Measurements from ENCODE around the gene SLC29A1.

Gene SLC29A1

GRCh38 chr6:44272999-44273566 lies 49.7 kb downstream of the SLC29A1 start:
- no peak overlapping the region for H3K9ac ChIP-seq (ENCODE audit: low read length)
- H3K27ac ChIP-seq (ENCODE audit: low read depth, low read length): no peak overlapping the region
- no peaks in the 10 kb centered on the region for H3K27me3 ChIP-seq (ENCODE audit: low read length)
- H3K4me2 ChIP-seq (ENCODE audit: low read depth, low read length, poor library complexity, severe bottlenecking): no peak overlapping the region
- H3K79me2 ChIP-seq (ENCODE audit: insufficient read depth, low read length): no peaks in the 10 kb centered on the region
- no peaks in the 10 kb centered on the region for H3K9me3 ChIP-seq (ENCODE audit: insufficient read depth, low read length)
- H3F3A ChIP-seq (ENCODE audit: insufficient read depth): peaks cover 10% of the 10 kb centered on the region; the same call in 1 of the 2 replicates
- no peaks in the 10 kb centered on the region for H3K36me3 ChIP-seq (ENCODE audit: low read length)
- no peaks in the 10 kb centered on the region for H4K20me1 ChIP-seq (ENCODE audit: low read depth, low read length)
- H3K9me2 ChIP-seq (replicated peaks; ENCODE audit: insufficient read depth, low read length): no peaks in the 10 kb centered on the region
- no peak overlapping the region for H3K4me3 ChIP-seq (ENCODE audit: insufficient read depth, low read length, poor library complexity, severe bottlenecking)
- H2AFZ ChIP-seq (ENCODE audit: low read depth, low read length, severe bottlenecking): no peak overlapping the region
- no peak for TF ChIP-seq EZH2phosphoT487 (conservative IDR thresholded peaks at IDR 0.05; ENCODE audit: low read length)
- TF ChIP-seq, protein P1, sequence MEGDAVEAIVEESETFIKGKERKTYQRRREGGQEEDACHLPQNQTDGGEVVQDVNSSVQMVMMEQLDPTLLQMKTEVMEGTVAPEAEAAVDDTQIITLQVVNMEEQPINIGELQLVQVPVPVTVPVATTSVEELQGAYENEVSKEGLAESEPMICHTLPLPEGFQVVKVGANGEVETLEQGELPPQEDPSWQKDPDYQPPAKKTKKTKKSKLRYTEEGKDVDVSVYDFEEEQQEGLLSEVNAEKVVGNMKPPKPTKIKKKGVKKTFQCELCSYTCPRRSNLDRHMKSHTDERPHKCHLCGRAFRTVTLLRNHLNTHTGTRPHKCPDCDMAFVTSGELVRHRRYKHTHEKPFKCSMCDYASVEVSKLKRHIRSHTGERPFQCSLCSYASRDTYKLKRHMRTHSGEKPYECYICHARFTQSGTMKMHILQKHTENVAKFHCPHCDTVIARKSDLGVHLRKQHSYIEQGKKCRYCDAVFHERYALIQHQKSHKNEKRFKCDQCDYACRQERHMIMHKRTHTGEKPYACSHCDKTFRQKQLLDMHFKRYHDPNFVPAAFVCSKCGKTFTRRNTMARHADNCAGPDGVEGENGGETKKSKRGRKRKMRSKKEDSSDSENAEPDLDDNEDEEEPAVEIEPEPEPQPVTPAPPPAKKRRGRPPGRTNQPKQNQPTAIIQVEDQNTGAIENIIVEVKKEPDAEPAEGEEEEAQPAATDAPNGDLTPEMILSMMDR (IDR thresholded peaks at IDR 0.05; ENCODE audit: insufficient read depth, low read length, poor library complexity, severe bottlenecking): no peak

GRCh38 chr6:44273617-44274016 lies 50.2 kb downstream of the SLC29A1 start:
- H2AFZ ChIP-seq (ENCODE audit: low read depth, low read length, severe bottlenecking): no peak overlapping the region
- H3K27me3 ChIP-seq (ENCODE audit: low read length): no peaks in the 10 kb centered on the region
- no peaks in the 10 kb centered on the region for H4K20me1 ChIP-seq (ENCODE audit: low read depth, low read length)
- H3K27ac ChIP-seq (ENCODE audit: low read depth, low read length): no peak overlapping the region
- H3K4me3 ChIP-seq (ENCODE audit: insufficient read depth, low read length, poor library complexity, severe bottlenecking): no peak overlapping the region
- H3K79me2 ChIP-seq (ENCODE audit: insufficient read depth, low read length): no peaks in the 10 kb centered on the region
- no peak overlapping the region for H3K4me2 ChIP-seq (ENCODE audit: low read depth, low read length, poor library complexity, severe bottlenecking)
- no peaks in the 10 kb centered on the region for H3K36me3 ChIP-seq (ENCODE audit: low read length)
- H3F3A ChIP-seq (ENCODE audit: insufficient read depth): peaks cover 10% of the 10 kb centered on the region; the same call in 1 of the 2 replicates
- no peaks in the 10 kb centered on the region for H3K9me2 ChIP-seq (replicated peaks; ENCODE audit: insufficient read depth, low read length)
- H3K9me3 ChIP-seq (ENCODE audit: insufficient read depth, low read length): no peaks in the 10 kb centered on the region
- TF ChIP-seq EZH2phosphoT487 (conservative IDR thresholded peaks at IDR 0.05; ENCODE audit: low read length): no peak
- TF ChIP-seq, protein P1 (IDR thresholded peaks at IDR 0.05; ENCODE audit: insufficient read depth, low read length, poor library complexity, severe bottlenecking): no peak
- no peak overlapping the region for H3K9ac ChIP-seq (ENCODE audit: low read length)

DNA sequence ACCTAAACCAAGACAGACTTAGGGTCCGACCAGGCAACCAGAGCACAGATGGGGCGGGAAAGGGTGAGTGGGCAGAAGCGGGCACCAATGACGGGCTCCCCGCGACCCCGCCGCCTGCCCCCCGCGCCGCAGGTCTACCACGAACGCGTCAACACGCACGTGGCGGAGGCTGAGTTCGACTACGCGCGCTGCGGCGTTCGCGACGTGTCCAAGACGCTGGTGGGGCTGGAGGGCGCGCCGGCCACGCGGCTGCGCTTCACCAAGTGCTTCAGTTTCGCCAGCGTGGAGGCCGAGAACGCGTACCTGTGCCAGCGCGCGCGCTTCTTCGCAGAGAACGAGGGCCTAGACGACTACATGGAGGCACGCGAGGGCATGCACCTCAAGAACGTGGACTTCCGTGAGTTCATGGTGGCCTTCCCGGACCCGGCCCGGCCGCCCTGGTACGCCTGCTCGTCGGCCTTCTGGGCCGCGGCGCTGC lies 51.9 kb downstream of the SLC29A1 start:
- H3K27ac ChIP-seq (ENCODE audit: low read depth, low read length): no peak overlapping the region
- H3K27me3 ChIP-seq (ENCODE audit: low read length): no peaks in the 10 kb centered on the region
- no peak overlapping the region for H3K4me3 ChIP-seq (ENCODE audit: insufficient read depth, low read length, poor library complexity, severe bottlenecking)
- no peaks in the 10 kb centered on the region for H3F3A ChIP-seq (ENCODE audit: insufficient read depth)
- H3K79me2 ChIP-seq (ENCODE audit: insufficient read depth, low read length): no peaks in the 10 kb centered on the region
- no peaks in the 10 kb centered on the region for H3K9me2 ChIP-seq (replicated peaks; ENCODE audit: insufficient read depth, low read length)
- H3K36me3 ChIP-seq (ENCODE audit: low read length): no peaks in the 10 kb centered on the region
- no peak overlapping the region for H2AFZ ChIP-seq (ENCODE audit: low read depth, low read length, severe bottlenecking)
- TF ChIP-seq, protein P1 (IDR thresholded peaks at IDR 0.05; ENCODE audit: insufficient read depth, low read length, poor library complexity, severe bottlenecking): no peak
- no peak for TF ChIP-seq EZH2phosphoT487 (conservative IDR thresholded peaks at IDR 0.05; ENCODE audit: low read length)
- no peak overlapping the region for H3K4me2 ChIP-seq (ENCODE audit: low read depth, low read length, poor library complexity, severe bottlenecking)
- no peaks in the 10 kb centered on the region for H4K20me1 ChIP-seq (ENCODE audit: low read depth, low read length)
- H3K9ac ChIP-seq (ENCODE audit: low read length): no peak overlapping the region
- H3K9me3 ChIP-seq (ENCODE audit: insufficient read depth, low read length): no peaks in the 10 kb centered on the region
